Transverse colon (tissue), 4 donors: ENCODE results near the gene MACO1. TPM values are rescaled to one million over a fixed set of nuclear protein-coding genes. Genes with fewer than 3 reads are reported as not detected.

Source experiments
- DNase-seq: peaks from one replicate; pipeline ENCODE4 v3.0.0-alpha.2; 2019
- H3K27ac ChIP-seq, 4 donors: fragments of 200-600 bp; sonication (generic); 2 replicates each; pipeline ENCODE4 v1.5.1; 2016 to 2018; ENCODE audit warnings: inconsistent platforms in 4 of 4
- H3K27me3 ChIP-seq: fragments of 200-600 bp; sonication (generic); 2 replicates; pipeline ENCODE4 v1.5.1; 2017; ENCODE audit warnings: inconsistent platforms
- H3K36me3 ChIP-seq, 4 donors: fragments of 200-600 bp; sonication (generic); 2 replicates each; pipeline ENCODE4 v1.5.1; 2017 to 2019; ENCODE audit warnings: inconsistent platforms in 4 of 4
- H3K4me1 ChIP-seq, 4 donors: fragments of 200-600 bp; sonication (generic); 2 replicates each; pipeline ENCODE4 v1.5.1; 2017 to 2020; ENCODE audit warnings: inconsistent platforms in 4 of 4
- H3K4me3 ChIP-seq, 4 donors: fragments of 200-600 bp; sonication (generic); 1 replicate in 1 of 4; 2 replicates in 3 of 4; pipeline versions ENCODE4 v1.5.1 to v1.6.1; 2017 to 2019; ENCODE audit warnings: inconsistent platforms in 4 of 4
- H3K9me3 ChIP-seq, 2 donors: fragments of 200-600 bp; sonication (generic); 2 replicates each; pipeline ENCODE4 v1.5.1; 2017 to 2019; ENCODE audit warnings: inconsistent platforms in 2 of 2
- CTCF ChIP-seq, 5 experiments: fragments of 200-600 bp in 3 of 5; fragments of 450-650 bp in 2 of 5; sonication (generic) in 3 of 5; IDR thresholded peaks; 1 replicate in 2 of 5; 2 replicates in 3 of 5; pipeline ENCODE4 v1.5.1; 2016 to 2017; ENCODE audit warnings: antibody characterized with exemption in 5 of 5, inconsistent platforms in 3 of 5, mild to moderate bottlenecking in 2 of 5, moderate library complexity in 1 of 5
- EP300 ChIP-seq: sonication (generic); formaldehyde crosslinking; IDR thresholded peaks from one replicate; pipeline ENCODE4 v1.6.1; 2017; ENCODE audit warnings: antibody characterized with exemption, low read depth
- POLR2A ChIP-seq: fragments of 450-650 bp; IDR thresholded peaks from one replicate; pipeline ENCODE4 v1.6.1; 2016; ENCODE audit warnings: antibody characterized with exemption, mild to moderate bottlenecking, moderate library complexity
- POLR2AphosphoS5 ChIP-seq, 3 donors: sonication (generic); formaldehyde crosslinking; IDR thresholded peaks; one replicate each; pipeline ENCODE4 v1.6.1; 2016; ENCODE audit warnings: antibody characterized with exemption in 3 of 3
- WGBS, 2 donors: methylation state at CpG; one replicate each; pipeline ENCODE4 v1.1.5; 2018; ENCODE audit warnings: low coverage in 1 of 2; 5-methylcytosine and 5-hydroxymethylcytosine counted together
- in situ Hi-C, 4 donors: fragments of 200-750 bp; cut with MboI; loops; one replicate each; pipeline versions ENCODE4 v1.15.0 to v1.15.1; 2017; ENCODE audit warnings: low sequenced_read_pairs in 3 of 4, low pct_ligation_motif_present in 1 of 4, low pct_unique_long_range_greater_than_20kb in 1 of 4
- intact Hi-C: fragments of 100-400 bp; cut with DNase I; formaldehyde crosslinking; loops from one replicate; pipeline ENCODE4 v1.15.1; 2023; ENCODE audit warnings: low total_unique reads
- total RNA-seq, 4 donors: library from RNA; depleted of rRNA; stranded (reverse); fragments of >200 nt; gene quantifications; one replicate each; pipeline ENCODE4 v1.1.0, GENCODE V29; 2016

MACO1 gene
- total RNA-seq, 4 donors from 2014 or later: 11.3 to 24.9 (median 19.0) TPM

GRCh38 chr1:25537153-25537831, 106.6 kb downstream of the MACO1 start:
- Histone ChIP-seq H3K9me3 (no peaks in the 10 kb centered on the region), H3K36me3 (no peaks in the 10 kb centered on the region), H3K27ac (no peak overlapping the region), H3K4me1 (peaks cover 0 to 11% (median 4%) of the 10 kb centered on the region in 4 donors), H3K27me3 (no peaks in the 10 kb centered on the region), H3K4me3 (no peak overlapping the region)
- no peak for DNase-seq
- in situ Hi-C loops (no loop called here), intact Hi-C loops (no loop called here)
- TF ChIP-seq POLR2A (no peak), EP300 (no peak), CTCF (IDR thresholded peaks at IDR 0.05) (no peak), POLR2AphosphoS5 (IDR thresholded peaks at IDR 0.05) (no peak)
- WGBS, 2 donors: 60 to 78% methylated on average over 3 to 7 of the region's 7 CpGs

- intact Hi-C loops (no loop called here), in situ Hi-C loops (no loop called here)
- TF ChIP-seq EP300 (no peak), CTCF (IDR thresholded peaks at IDR 0.05) (no peak), POLR2A (no peak), POLR2AphosphoS5 (IDR thresholded peaks at IDR 0.05) (no peak)
- 64 to 100% methylated on average over 1 to 4 of the region's 4 CpGs for WGBS, 2 donors
- H3K9me3 ChIP-seq: no peaks in the 10 kb centered on the region
- no peaks in the 10 kb centered on the region for H3K36me3 ChIP-seq
- DNase-seq: no peak
- H3K27me3 ChIP-seq: no peaks in the 10 kb centered on the region
- H3K4me3 ChIP-seq: no peak overlapping the region
- H3K4me1 ChIP-seq: peaks cover 0 to 16% (median 6%) of the 10 kb centered on the region in 4 donors
- no peak overlapping the region for H3K27ac ChIP-seq
These were observed 107.6 kb downstream of the MACO1 start for GRCh38 chr1:25538191-25538767.

- no peak overlapping the region for H3K27ac ChIP-seq
- H3K27me3 ChIP-seq: no peaks in the 10 kb centered on the region
- TF ChIP-seq POLR2AphosphoS5 (IDR thresholded peaks at IDR 0.05) (no peak), CTCF (IDR thresholded peaks at IDR 0.05) (no peak), POLR2A (no peak), EP300 (no peak)
- H3K4me1 ChIP-seq: peaks cover 13 to 33% (median 22%) of the 10 kb centered on the region in 4 donors
- in situ Hi-C loops: no loop called here
- 85 to 87% methylated on average over 3 to 13 of the region's 13 CpGs for WGBS, 2 donors
- H3K4me3 ChIP-seq: no peak overlapping the region
- no peaks in the 10 kb centered on the region for H3K9me3 ChIP-seq
- no peak for DNase-seq
- intact Hi-C loops: no loop called here
- H3K36me3 ChIP-seq: no peaks in the 10 kb centered on the region
These were observed 110.1 kb downstream of the MACO1 start for GRCh38 chr1:25540750-25541342.

- in situ Hi-C loops: no loop called here
- H3K27ac ChIP-seq: no peak overlapping the region
- TF ChIP-seq CTCF (IDR thresholded peaks at IDR 0.05): no peak
- TF ChIP-seq EP300: no peak
- TF ChIP-seq POLR2AphosphoS5 (IDR thresholded peaks at IDR 0.05): no peak
- TF ChIP-seq POLR2A: no peak
- intact Hi-C loops: no loop called here
- 42 to 60% methylated on average over 1 of the region's 1 CpG for WGBS, 2 donors
- H3K27me3 ChIP-seq: no peaks in the 10 kb centered on the region
- peaks cover 13 to 33% (median 23%) of the 10 kb centered on the region in 4 donors for H3K4me1 ChIP-seq
- H3K4me3 ChIP-seq: no peak overlapping the region
- H3K9me3 ChIP-seq: no peaks in the 10 kb centered on the region
- H3K36me3 ChIP-seq: no peaks in the 10 kb centered on the region
- DNase-seq: no peak
These were observed 110.7 kb downstream of the MACO1 start for GRCh38 chr1:25541425-25541824.
